ENCODE measurements around the gene APEX2. TPM values are rescaled to one million over a fixed set of nuclear protein-coding genes. Genes with fewer than 3 reads are reported as not detected.

APEX2 gene
- total and polyA plus RNA-seq, 5 donors from 2014 or later: 9.4 to 21.6 (median 18.3) TPM

- Histone ChIP-seq H3K4me3 (ENCODE audit: low read depth, low read length) (no peak overlapping the region), H3K9me3 (ENCODE audit: control insufficient read depth in 2 of 2, low read length in 2 of 2) (no peaks in the 10 kb centered on the region), H3K27ac (ENCODE audit: insufficient read depth, low read length, poor library complexity, severe bottlenecking) (no peak overlapping the region), H3K4me1 (ENCODE audit: control insufficient read depth, insufficient read depth, low read length, poor library complexity, severe bottlenecking) (no peaks in the 10 kb centered on the region), H3K27me3 (ENCODE audit: control insufficient read depth, insufficient read depth, low read length) (no peaks in the 10 kb centered on the region), H3K36me3 (ENCODE audit: control insufficient read depth, insufficient read depth, low read length) (no peaks in the 10 kb centered on the region)
- H3K4me3 Mint-ChIP-seq: no peak overlapping the region
- no peak overlapping the region for H3K27ac Mint-ChIP-seq
- ATAC-seq (ENCODE audit: low read depth in 2 of 2) (no peak), DNase-seq (no peak)
- peaks cover 0 to 1% (median 0%) of the 10 kb centered on the region in 7 donors for H3K9me3 Mint-ChIP-seq
- H3K27me3 Mint-ChIP-seq: no peaks in the 10 kb centered on the region
- no peaks in the 10 kb centered on the region for H3K36me3 Mint-ChIP-seq
- H3K4me1 Mint-ChIP-seq: no peaks in the 10 kb centered on the region
Measured at GRCh38 chrX:55026840-55027239, 26.7 kb downstream of the APEX2 start.

- Mint-ChIP-seq H3K9me3 (peaks cover 0 to 1% (median 0%) of the 10 kb centered on the region in 7 donors), H3K27me3 (no peaks in the 10 kb centered on the region), H3K4me1 (no peaks in the 10 kb centered on the region), H3K27ac (no peak overlapping the region), H3K4me3 (no peak overlapping the region), H3K36me3 (no peaks in the 10 kb centered on the region)
- H3K4me3 ChIP-seq (ENCODE audit: low read depth, low read length): no peak overlapping the region
- ATAC-seq (ENCODE audit: low read depth in 2 of 2): no peak
- no peaks in the 10 kb centered on the region for H3K27me3 ChIP-seq (ENCODE audit: control insufficient read depth, insufficient read depth, low read length)
- no peaks in the 10 kb centered on the region for H3K36me3 ChIP-seq (ENCODE audit: control insufficient read depth, insufficient read depth, low read length)
- H3K9me3 ChIP-seq (ENCODE audit: control insufficient read depth in 2 of 2, low read length in 2 of 2): no peaks in the 10 kb centered on the region
- no peaks in the 10 kb centered on the region for H3K4me1 ChIP-seq (ENCODE audit: control insufficient read depth, insufficient read depth, low read length, poor library complexity, severe bottlenecking)
- no peak overlapping the region for H3K27ac ChIP-seq (ENCODE audit: insufficient read depth, low read length, poor library complexity, severe bottlenecking)
- no peak for DNase-seq
Measured at GRCh38 chrX:55028040-55028439, 27.9 kb downstream of the APEX2 start.

GRCh38 chrX:55028611-55029010, 28.4 kb downstream of the APEX2 start:
- H3K4me3 ChIP-seq (ENCODE audit: low read depth, low read length): no peak overlapping the region
- peaks cover 0 to 1% (median 0%) of the 10 kb centered on the region in 7 donors for H3K9me3 Mint-ChIP-seq
- DNase-seq: no peak
- no peaks in the 10 kb centered on the region for H3K4me1 ChIP-seq (ENCODE audit: control insufficient read depth, insufficient read depth, low read length, poor library complexity, severe bottlenecking)
- H3K4me3 Mint-ChIP-seq: no peak overlapping the region
- no peaks in the 10 kb centered on the region for H3K36me3 Mint-ChIP-seq
- no peaks in the 10 kb centered on the region for H3K27me3 ChIP-seq (ENCODE audit: control insufficient read depth, insufficient read depth, low read length)
- no peaks in the 10 kb centered on the region for H3K27me3 Mint-ChIP-seq
- no peak overlapping the region for H3K27ac Mint-ChIP-seq
- no peaks in the 10 kb centered on the region for H3K4me1 Mint-ChIP-seq
- H3K27ac ChIP-seq (ENCODE audit: insufficient read depth, low read length, poor library complexity, severe bottlenecking): no peak overlapping the region
- H3K9me3 ChIP-seq (ENCODE audit: control insufficient read depth in 2 of 2, low read length in 2 of 2): no peaks in the 10 kb centered on the region
- no peaks in the 10 kb centered on the region for H3K36me3 ChIP-seq (ENCODE audit: control insufficient read depth, insufficient read depth, low read length)
- ATAC-seq (ENCODE audit: low read depth in 2 of 2): no peak

- Mint-ChIP-seq H3K27ac (no peak overlapping the region), H3K27me3 (no peaks in the 10 kb centered on the region), H3K9me3 (peaks cover 0 to 1% (median 0%) of the 10 kb centered on the region in 7 donors), H3K36me3 (no peaks in the 10 kb centered on the region), H3K4me3 (no peak overlapping the region), H3K4me1 (no peaks in the 10 kb centered on the region)
- DNase-seq (no peak), ATAC-seq (ENCODE audit: low read depth in 2 of 2) (no peak)
- no peaks in the 10 kb centered on the region for H3K9me3 ChIP-seq (ENCODE audit: control insufficient read depth in 2 of 2, low read length in 2 of 2)
- H3K27ac ChIP-seq (ENCODE audit: insufficient read depth, low read length, poor library complexity, severe bottlenecking): no peak overlapping the region
- no peaks in the 10 kb centered on the region for H3K4me1 ChIP-seq (ENCODE audit: control insufficient read depth, insufficient read depth, low read length, poor library complexity, severe bottlenecking)
- H3K36me3 ChIP-seq (ENCODE audit: control insufficient read depth, insufficient read depth, low read length): no peaks in the 10 kb centered on the region
- H3K27me3 ChIP-seq (ENCODE audit: control insufficient read depth, insufficient read depth, low read length): no peaks in the 10 kb centered on the region
- no peak overlapping the region for H3K4me3 ChIP-seq (ENCODE audit: low read depth, low read length)
Measured at GRCh38 chrX:55029291-55029690, 29.1 kb downstream of the APEX2 start.

- Histone ChIP-seq H3K4me1 (ENCODE audit: control insufficient read depth, insufficient read depth, low read length, poor library complexity, severe bottlenecking) (no peaks in the 10 kb centered on the region), H3K36me3 (ENCODE audit: control insufficient read depth, insufficient read depth, low read length) (no peaks in the 10 kb centered on the region), H3K27ac (ENCODE audit: insufficient read depth, low read length, poor library complexity, severe bottlenecking) (no peak within 1 kb of the TSS), H3K4me3 (ENCODE audit: low read depth, low read length) (no peak within 1 kb of the TSS), H3K9me3 (ENCODE audit: control insufficient read depth in 2 of 2, low read length in 2 of 2) (no peaks in the 10 kb centered on the region), H3K27me3 (ENCODE audit: control insufficient read depth, insufficient read depth, low read length) (no peaks in the 10 kb centered on the region)
- no peaks in the 10 kb centered on the region for H3K27me3 Mint-ChIP-seq
- no peak for DNase-seq
- no peaks in the 10 kb centered on the region for H3K4me1 Mint-ChIP-seq
- no peak within 1 kb of the TSS for H3K4me3 Mint-ChIP-seq
- H3K27ac Mint-ChIP-seq: no peak within 1 kb of the TSS
- ATAC-seq (ENCODE audit: low read depth in 2 of 2): no peak
- peaks cover 0 to 1% (median 0%) of the 10 kb centered on the region in 7 donors for H3K9me3 Mint-ChIP-seq
- H3K36me3 Mint-ChIP-seq: no peaks in the 10 kb centered on the region
Measured at GRCh38 chrX:55030271-55031205, 30.4 kb downstream of the APEX2 start, which contains the start of gene ALAS2. Gene ALAS2, minus strand, starts transcription at chrX:55030977. Its CDS starts 4,977 bp downstream, at chrX:55026000.

GRCh38 chrX:55033429-55033828, 33.3 kb downstream of the APEX2 start:
- Histone ChIP-seq H3K36me3 (ENCODE audit: control insufficient read depth, insufficient read depth, low read length) (no peaks in the 10 kb centered on the region), H3K9me3 (ENCODE audit: control insufficient read depth in 2 of 2, low read length in 2 of 2) (no peaks in the 10 kb centered on the region), H3K4me3 (ENCODE audit: low read depth, low read length) (no peak overlapping the region), H3K27me3 (ENCODE audit: control insufficient read depth, insufficient read depth, low read length) (no peaks in the 10 kb centered on the region), H3K4me1 (ENCODE audit: control insufficient read depth, insufficient read depth, low read length, poor library complexity, severe bottlenecking) (no peaks in the 10 kb centered on the region), H3K27ac (ENCODE audit: insufficient read depth, low read length, poor library complexity, severe bottlenecking) (no peak overlapping the region)
- no peaks in the 10 kb centered on the region for H3K4me1 Mint-ChIP-seq
- H3K27me3 Mint-ChIP-seq: no peaks in the 10 kb centered on the region
- no peak for ATAC-seq (ENCODE audit: low read depth in 2 of 2)
- no peak overlapping the region for H3K27ac Mint-ChIP-seq
- no peak for DNase-seq
- no peaks in the 10 kb centered on the region for H3K9me3 Mint-ChIP-seq
- no peaks in the 10 kb centered on the region for H3K36me3 Mint-ChIP-seq
- no peak overlapping the region for H3K4me3 Mint-ChIP-seq

GRCh38 chrX:55039471-55039870, 39.3 kb downstream of the APEX2 start:
- no peaks in the 10 kb centered on the region for H3K4me1 Mint-ChIP-seq
- Histone ChIP-seq H3K9me3 (ENCODE audit: control insufficient read depth in 2 of 2, low read length in 2 of 2) (no peaks in the 10 kb centered on the region), H3K4me3 (ENCODE audit: low read depth, low read length) (no peak overlapping the region), H3K27ac (ENCODE audit: insufficient read depth, low read length, poor library complexity, severe bottlenecking) (no peak overlapping the region), H3K27me3 (ENCODE audit: control insufficient read depth, insufficient read depth, low read length) (no peaks in the 10 kb centered on the region), H3K36me3 (ENCODE audit: control insufficient read depth, insufficient read depth, low read length) (no peaks in the 10 kb centered on the region), H3K4me1 (ENCODE audit: control insufficient read depth, insufficient read depth, low read length, poor library complexity, severe bottlenecking) (no peaks in the 10 kb centered on the region)
- no peaks in the 10 kb centered on the region for H3K27me3 Mint-ChIP-seq
- H3K27ac Mint-ChIP-seq: no peak overlapping the region
- H3K36me3 Mint-ChIP-seq: no peaks in the 10 kb centered on the region
- ATAC-seq (ENCODE audit: low read depth in 2 of 2) (no peak), DNase-seq (no peak)
- no peaks in the 10 kb centered on the region for H3K9me3 Mint-ChIP-seq
- no peak overlapping the region for H3K4me3 Mint-ChIP-seq

- Mint-ChIP-seq H3K9me3 (no peaks in the 10 kb centered on the region), H3K4me1 (no peaks in the 10 kb centered on the region), H3K27ac (no peak overlapping the region), H3K27me3 (no peaks in the 10 kb centered on the region), H3K4me3 (no peak overlapping the region), H3K36me3 (no peaks in the 10 kb centered on the region)
- Histone ChIP-seq H3K4me1 (ENCODE audit: control insufficient read depth, insufficient read depth, low read length, poor library complexity, severe bottlenecking) (no peaks in the 10 kb centered on the region), H3K36me3 (ENCODE audit: control insufficient read depth, insufficient read depth, low read length) (no peaks in the 10 kb centered on the region), H3K27ac (ENCODE audit: insufficient read depth, low read length, poor library complexity, severe bottlenecking) (no peak overlapping the region), H3K4me3 (ENCODE audit: low read depth, low read length) (no peak overlapping the region), H3K27me3 (ENCODE audit: control insufficient read depth, insufficient read depth, low read length) (no peaks in the 10 kb centered on the region), H3K9me3 (ENCODE audit: control insufficient read depth in 2 of 2, low read length in 2 of 2) (no peaks in the 10 kb centered on the region)
- no peak for ATAC-seq (ENCODE audit: low read depth in 2 of 2)
- DNase-seq: no peak
Measured at GRCh38 chrX:55041514-55041913, 41.4 kb downstream of the APEX2 start.

Measured in CD4-positive, CD25-positive, alpha-beta regulatory T cell (primary cell).